SU-DHL-6 (cell line): Measurements from ENCODE around the gene PLEKHA6.

Source experiments
- EZH2phosphoT487 ChIP-seq: fragments of 200-600 bp; sonication (generic), shearing (Covaris generic); conservative IDR thresholded peaks from 2 replicates; pipeline ENCODE4 v1.6.1; 2018; ENCODE audit warnings: mild to moderate bottlenecking, antibody characterized with exemption, low read length, moderate library complexity, mixed read lengths
- TF ChIP-seq, protein P1 (sequence below): fragments of 200-600 bp; sonication (generic); IDR thresholded peaks from one replicate; pipeline ENCODE4 v1.5.1; 2017; ENCODE audit warnings: antibody characterized with exemption, mild to moderate bottlenecking, low read length, moderate library complexity; ENCODE audit not compliant: insufficient read depth, poor library complexity, severe bottlenecking

GRCh38 chr1:204322339-204322868 is 37.3 kb downstream of the PLEKHA6 start:
- TF ChIP-seq, protein P1, sequence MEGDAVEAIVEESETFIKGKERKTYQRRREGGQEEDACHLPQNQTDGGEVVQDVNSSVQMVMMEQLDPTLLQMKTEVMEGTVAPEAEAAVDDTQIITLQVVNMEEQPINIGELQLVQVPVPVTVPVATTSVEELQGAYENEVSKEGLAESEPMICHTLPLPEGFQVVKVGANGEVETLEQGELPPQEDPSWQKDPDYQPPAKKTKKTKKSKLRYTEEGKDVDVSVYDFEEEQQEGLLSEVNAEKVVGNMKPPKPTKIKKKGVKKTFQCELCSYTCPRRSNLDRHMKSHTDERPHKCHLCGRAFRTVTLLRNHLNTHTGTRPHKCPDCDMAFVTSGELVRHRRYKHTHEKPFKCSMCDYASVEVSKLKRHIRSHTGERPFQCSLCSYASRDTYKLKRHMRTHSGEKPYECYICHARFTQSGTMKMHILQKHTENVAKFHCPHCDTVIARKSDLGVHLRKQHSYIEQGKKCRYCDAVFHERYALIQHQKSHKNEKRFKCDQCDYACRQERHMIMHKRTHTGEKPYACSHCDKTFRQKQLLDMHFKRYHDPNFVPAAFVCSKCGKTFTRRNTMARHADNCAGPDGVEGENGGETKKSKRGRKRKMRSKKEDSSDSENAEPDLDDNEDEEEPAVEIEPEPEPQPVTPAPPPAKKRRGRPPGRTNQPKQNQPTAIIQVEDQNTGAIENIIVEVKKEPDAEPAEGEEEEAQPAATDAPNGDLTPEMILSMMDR: no peak
- no peak for TF ChIP-seq EZH2phosphoT487
